HG03457 (cell line): ENCODE data around the gene PAXIP1.

Experiments used
- ATAC-seq: cut with Tn5 transposase; IDR thresholded peaks from one replicate; pipeline ENCODE4 v1.9.1; 2021; ENCODE audit warnings: moderate number of reproducible peaks; ENCODE audit not compliant: unreplicated experiment

Gene PAXIP1

GRCh38 chr7:154997840-154998370, 5.0 kb downstream of the PAXIP1 start:
- ATAC-seq, result no peak

- ATAC-seq, result no peak
Observed at GRCh38 chr7:154996756-154997155, 6.2 kb downstream of the PAXIP1 start.

- ATAC-seq, result no peak
Observed at GRCh38 chr7:154996101-154996500, 6.8 kb downstream of the PAXIP1 start.

DNA sequence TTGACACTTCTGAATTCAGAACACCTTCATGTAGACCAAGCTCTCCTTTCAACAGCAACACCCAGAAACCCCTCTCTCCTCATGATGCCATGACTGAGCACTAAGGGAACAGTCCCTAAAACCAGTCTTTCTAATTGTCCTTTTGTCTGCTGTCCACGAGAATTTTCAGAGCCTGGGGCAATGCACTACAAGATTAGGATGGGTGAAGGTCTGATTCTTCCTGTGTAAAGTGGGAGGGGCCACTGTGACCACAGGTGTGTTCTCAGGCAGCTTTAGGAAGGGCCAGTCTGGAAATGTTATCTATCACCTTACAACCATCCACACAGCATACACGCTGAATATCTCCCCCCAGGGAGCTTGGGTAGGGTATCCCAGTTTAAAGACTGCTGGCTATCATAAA, 7.9 kb downstream of the PAXIP1 start:
- no peak for ATAC-seq

DNA sequence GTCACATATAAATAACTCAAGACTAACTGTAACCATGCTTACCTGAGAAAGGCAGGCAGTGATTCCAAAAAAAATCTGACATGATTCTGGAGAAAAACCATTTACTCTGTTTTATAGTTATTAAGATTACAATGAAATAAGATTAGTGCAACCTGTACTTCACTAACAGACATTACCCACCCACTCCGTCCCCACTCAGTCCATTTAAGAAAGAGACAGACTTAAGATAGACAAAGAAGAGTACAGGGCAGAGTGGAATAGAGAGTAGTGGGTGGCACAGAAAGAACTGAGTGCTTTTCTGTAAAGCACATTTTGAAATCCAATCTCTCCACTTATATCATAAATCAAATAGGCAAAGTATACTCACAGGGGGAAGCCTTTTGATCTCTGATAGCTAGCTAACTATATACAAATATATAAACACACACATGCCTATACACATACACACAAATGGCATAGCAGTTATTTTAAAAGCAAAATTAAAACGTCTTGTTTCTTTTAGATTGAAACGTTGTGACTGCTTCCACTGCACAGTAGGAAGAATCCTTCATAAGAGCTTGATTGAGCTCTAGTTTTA, 11.9 kb downstream of the PAXIP1 start:
- ATAC-seq, result no peak

GRCh38 chr7:154987571-154987970, 15.4 kb downstream of the PAXIP1 start:
- no peak for ATAC-seq

GRCh38 chr7:154986200-154986945, 16.6 kb downstream of the PAXIP1 start:
- no peak for ATAC-seq

DNA sequence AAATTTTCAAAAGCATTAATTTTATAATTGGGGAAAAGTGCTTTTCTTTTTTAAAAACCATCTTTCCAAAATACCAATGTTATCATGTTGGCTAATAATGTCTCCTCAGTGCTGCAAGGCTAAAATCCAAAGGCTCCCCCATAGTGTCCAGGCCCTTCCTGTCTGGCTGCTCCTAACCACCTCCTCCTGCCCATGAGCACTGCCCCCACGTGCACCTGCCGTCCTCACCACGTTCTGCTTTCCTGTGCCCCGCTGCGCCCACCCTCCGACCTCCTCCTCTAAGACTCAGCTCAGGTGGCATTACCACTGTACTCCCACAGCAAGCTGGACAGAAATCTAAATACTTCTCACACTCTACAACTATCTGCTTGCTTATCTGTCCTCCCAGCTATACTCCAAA, 17.7 kb downstream of the PAXIP1 start:
- ATAC-seq, result no peak

GRCh38 chr7:154984601-154985188, 18.2 kb downstream of the PAXIP1 start:
- no peak for ATAC-seq

DNA sequence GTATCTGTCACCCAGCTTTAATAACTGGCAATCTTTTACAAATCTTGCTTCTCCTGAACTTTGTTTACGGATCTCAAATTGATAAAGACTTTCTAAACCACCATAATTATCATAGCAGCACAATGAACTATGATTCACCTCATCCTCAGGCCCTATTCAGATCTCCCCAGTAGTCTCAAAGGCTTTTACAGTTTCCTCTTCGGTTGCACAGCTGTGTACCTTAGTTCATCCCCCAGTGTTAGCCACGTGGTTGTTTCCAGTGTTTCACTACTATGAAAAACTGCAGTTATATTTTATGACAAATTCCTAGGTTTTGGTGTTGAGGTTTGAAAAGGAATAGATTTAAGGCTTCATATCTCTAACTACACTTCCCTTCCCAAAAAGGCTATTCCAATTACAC, 24.9 kb downstream of the PAXIP1 start:
- no peak for ATAC-seq

- no peak for ATAC-seq
Observed at GRCh38 chr7:154977250-154977649, 25.7 kb downstream of the PAXIP1 start.

DNA sequence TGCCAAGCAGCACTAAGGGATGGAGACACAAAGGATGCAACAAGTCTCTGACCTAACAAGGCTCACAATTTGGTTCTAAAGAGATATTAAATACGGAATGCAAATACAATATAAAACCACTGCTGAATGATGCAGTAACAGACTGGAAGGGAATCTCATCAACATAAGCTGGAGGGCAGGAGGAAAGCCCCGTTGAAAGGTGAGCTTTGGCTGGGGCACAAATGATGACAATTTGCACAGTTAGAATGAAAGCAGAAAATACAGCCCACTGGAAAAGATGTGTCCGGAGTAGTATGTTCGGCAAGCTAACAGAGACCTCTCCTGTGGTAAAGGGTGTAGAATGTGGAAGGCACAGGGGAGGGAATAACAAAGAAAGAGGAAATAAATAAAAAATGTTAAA, 26.1 kb downstream of the PAXIP1 start:
- no peak for ATAC-seq

- no peak for ATAC-seq
Observed at GRCh38 chr7:154975984-154976383, 26.9 kb downstream of the PAXIP1 start.

DNA sequence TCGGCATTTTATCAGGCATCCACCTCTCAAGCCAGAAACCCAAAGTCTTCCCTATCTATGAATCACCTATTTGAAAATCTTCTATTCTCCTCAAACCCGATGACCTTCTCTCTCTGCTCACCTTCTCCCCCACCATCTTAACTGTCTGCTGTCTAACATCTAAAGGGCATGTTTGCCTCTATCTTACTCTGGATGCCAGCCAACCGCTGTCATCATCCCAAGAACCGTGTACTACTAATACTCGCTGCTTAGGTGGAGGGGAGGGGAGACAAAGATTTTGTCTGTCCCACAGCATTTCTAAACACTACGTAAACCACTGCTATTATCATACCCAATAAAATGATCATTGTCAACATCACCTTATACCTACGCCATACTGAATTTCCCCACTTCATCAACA, 29.5 kb downstream of the PAXIP1 start:
- ATAC-seq, result no peak

DNA sequence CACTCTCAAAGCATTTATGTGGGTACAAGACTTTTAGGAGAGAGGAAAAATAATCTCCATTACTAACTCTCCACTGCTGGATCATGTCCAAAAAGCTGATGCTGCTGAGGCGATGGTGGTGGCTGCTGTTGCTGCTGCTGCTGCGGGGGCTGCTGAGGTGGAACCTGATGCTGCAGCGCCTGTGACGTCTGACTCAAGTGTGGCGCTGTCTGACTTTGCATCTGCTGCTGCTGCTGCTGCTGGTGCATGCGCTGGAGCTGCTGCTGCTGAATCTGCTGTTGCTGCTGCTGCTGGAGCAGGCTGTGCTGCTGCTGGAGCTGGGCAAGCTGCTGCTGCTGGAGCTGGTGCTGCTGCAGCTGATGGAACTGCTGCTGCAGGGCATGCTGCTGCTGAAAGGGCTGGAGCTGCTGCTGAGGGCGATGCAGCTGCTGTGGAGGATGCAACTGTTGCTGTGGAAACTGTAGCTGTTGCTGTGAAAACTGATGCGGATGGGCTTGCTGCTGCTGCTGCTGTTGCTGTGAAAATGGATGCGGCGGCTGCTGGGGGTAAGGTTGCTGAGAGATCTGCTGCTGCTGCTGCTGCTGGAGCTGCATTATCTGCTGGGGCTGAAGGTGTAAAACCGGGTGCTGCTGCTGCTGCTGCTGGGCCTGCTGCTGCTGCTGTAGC, 34.5 kb downstream of the PAXIP1 start:
- no peak for ATAC-seq

DNA sequence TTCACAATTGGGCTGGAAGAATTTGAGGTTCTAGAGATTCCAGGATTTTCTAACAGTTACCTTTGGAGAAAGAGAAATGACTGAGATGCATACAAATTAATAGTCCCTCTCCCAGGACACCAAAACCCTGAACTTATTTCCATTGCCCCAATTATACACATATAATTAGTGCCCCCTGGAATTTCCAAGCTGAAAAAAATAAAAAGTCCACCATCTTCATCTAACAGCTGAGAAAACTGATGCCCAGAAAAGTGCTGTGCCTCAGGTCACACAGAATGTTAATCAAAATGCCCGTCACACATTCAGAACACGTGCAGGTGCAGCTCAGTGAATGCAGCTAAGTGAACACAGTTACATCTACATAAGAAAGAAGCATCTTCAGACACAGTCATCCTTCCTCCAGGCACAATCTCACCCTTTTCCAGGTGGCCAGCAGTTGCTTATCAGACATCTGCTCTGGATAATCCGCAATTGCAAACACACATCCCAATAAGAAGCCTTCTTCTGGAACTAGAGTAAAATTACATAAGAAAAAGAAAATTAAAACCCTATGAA, 35.4 kb downstream of the PAXIP1 start:
- no peak for ATAC-seq

DNA sequence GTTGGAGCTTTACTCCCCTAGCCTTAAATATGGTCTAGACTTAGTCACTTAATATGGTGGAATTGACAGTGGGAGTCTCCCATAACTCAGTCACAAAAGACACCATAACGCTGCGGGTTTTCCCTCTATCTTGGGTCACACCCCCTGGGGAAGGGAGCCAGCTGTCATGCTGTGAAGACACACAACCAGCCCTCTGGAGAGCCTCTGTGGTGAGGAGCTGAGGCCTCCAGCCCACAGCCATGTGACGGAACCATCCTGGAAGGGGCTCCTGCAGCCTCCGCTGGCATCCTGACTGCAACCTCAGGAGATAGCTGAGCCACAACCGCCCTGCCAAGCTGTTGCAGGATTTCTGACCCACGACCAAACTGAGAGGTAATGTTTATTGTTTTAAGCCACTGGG, 37.9 kb downstream of the PAXIP1 start:
- no peak for ATAC-seq

- no peak for ATAC-seq
Observed at GRCh38 chr7:154960063-154960790, 42.7 kb downstream of the PAXIP1 start.

GRCh38 chr7:154956427-154956826, 46.5 kb downstream of the PAXIP1 start:
- no peak for ATAC-seq

GRCh38 chr7:154953006-154953684, 49.8 kb downstream of the PAXIP1 start:
- ATAC-seq, result no peak
